HG02852 (cell line): ENCODE results near the gene PSG3.
"Not testable (repeated sequence)": the region's sequence is repeated elsewhere in the genome, so short reads cannot be mapped to it uniquely, and the experiment has no call there.

Experiments
- ATAC-seq: cut with Tn5 transposase; IDR thresholded peaks from one replicate; pipeline ENCODE4 v1.9.1; 2021; ENCODE audit warnings: mild to moderate bottlenecking, moderate library complexity; ENCODE audit not compliant: unreplicated experiment

The PSG3 gene

GRCh38 chr19:42740381-42740780, at the start of gene PSG3:
Gene PSG3 (minus strand): TSS chr19:42740481. CDS start chr19:42740384, 97 bp downstream.
- ATAC-seq = not testable (repeated sequence)

GRCh38 chr19:42788766-42789165, 48.5 kb upstream of the PSG3 start:
- not testable (repeated sequence) for ATAC-seq

GRCh38 chr19:42787766-42788165, 47.5 kb upstream of the PSG3 start:
- ATAC-seq = not testable (repeated sequence)

GRCh38 chr19:42776750-42777612, 36.7 kb upstream of the PSG3 start:
- ATAC-seq = not testable (repeated sequence)

- ATAC-seq = not testable (repeated sequence)
Observed at GRCh38 chr19:42774510-42775158, 34.4 kb upstream of the PSG3 start.

- not testable (repeated sequence) for ATAC-seq
Observed at GRCh38 chr19:42767319-42767718, 27.0 kb upstream of the PSG3 start.

- not testable (repeated sequence) for ATAC-seq
Observed at GRCh38 chr19:42766871-42767270, 26.6 kb upstream of the PSG3 start.

- no peak for ATAC-seq
Observed at GRCh38 chr19:42764836-42765235, 24.6 kb upstream of the PSG3 start.

GRCh38 chr19:42762789-42763188, 22.5 kb upstream of the PSG3 start:
- ATAC-seq = no peak

GRCh38 chr19:42761924-42762295, 21.6 kb upstream of the PSG3 start:
- not testable (repeated sequence) for ATAC-seq

- ATAC-seq = not testable (repeated sequence)
Observed at GRCh38 chr19:42760954-42761923, 21.0 kb upstream of the PSG3 start.

GRCh38 chr19:42758667-42759066, 18.4 kb upstream of the PSG3 start:
- not testable (repeated sequence) for ATAC-seq

- ATAC-seq = not testable (repeated sequence)
Observed at GRCh38 chr19:42752246-42752645, 12.0 kb upstream of the PSG3 start.

- not testable (repeated sequence) for ATAC-seq
Observed at GRCh38 chr19:42741726-42742607, 1.7 kb upstream of the PSG3 start.

GRCh38 chr19:42737581-42738011, 2.7 kb downstream of the PSG3 start:
- ATAC-seq = not testable (repeated sequence)

GRCh38 chr19:42728341-42728740, 11.9 kb downstream of the PSG3 start:
- ATAC-seq = not testable (repeated sequence)

- not testable (repeated sequence) for ATAC-seq
Observed at GRCh38 chr19:42714000-42714399, 26.3 kb downstream of the PSG3 start.

- not testable (repeated sequence) for ATAC-seq
Observed at GRCh38 chr19:42712753-42713152, 27.5 kb downstream of the PSG3 start.

GRCh38 chr19:42710986-42711385, 29.3 kb downstream of the PSG3 start:
- not testable (repeated sequence) for ATAC-seq

GRCh38 chr19:42697884-42698283, 42.4 kb downstream of the PSG3 start:
- ATAC-seq = no peak
